GM03348 (cell line): ENCODE results near the gene BCAS4.

ENCODE experiments used
- DNase-seq: peaks from one replicate; pipeline ENCODE4 v3.0.0; 2012; ENCODE audit warnings: low spot score

The BCAS4 gene

GRCh38 chr20:50855498-50856474, 60.9 kb downstream of the BCAS4 start:
- DNase-seq: no peak

DNA sequence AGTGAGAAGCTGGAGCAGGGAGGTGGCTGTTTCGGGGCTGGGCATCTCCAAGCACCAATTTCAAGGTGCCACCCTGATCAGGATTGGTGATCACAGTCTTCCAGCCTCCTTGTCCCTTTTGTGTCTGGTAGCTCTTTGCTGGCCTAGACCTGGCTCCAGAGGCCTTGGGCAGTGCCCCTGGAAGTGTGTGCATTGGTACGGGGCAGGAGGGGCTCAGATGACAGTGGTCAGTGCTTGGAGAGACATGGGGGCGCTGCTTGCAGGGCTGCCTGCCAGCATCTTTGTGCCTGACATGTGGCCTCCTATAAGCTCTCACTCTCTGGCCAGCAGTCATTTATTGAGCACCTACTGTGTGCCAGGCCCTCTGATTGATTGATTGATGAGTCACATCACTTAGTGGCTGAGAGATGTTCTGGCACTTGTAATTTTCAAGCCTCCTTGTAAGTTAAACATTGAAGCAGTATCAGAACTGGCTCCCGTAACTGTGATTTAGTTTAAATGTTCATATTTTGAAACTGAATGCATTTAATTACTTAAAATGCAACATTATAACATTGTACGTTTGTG, 61.7 kb downstream of the BCAS4 start:
- DNase-seq: no peak

- no peak for DNase-seq
Observed at GRCh38 chr20:50857348-50857747, 62.5 kb downstream of the BCAS4 start.

DNA sequence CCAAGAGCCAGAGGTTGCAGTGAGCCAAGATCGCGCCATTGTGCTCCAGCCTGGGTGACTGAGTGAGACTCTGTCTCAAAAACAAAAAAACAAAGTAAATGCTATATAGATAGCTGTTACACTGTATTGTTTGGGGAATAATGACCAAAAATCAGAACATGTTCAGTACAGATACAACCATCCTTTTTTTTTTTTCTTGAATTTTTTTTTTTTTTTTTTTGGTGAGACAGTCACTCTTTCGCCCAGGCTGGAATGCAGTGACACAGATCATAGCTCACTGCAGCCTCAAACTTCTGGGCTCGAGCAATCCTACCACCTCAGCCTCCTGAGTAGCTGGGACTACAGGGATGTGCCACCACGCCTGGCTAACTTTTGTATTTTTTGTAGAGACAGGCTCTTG, 63.7 kb downstream of the BCAS4 start:
- no peak for DNase-seq

DNA sequence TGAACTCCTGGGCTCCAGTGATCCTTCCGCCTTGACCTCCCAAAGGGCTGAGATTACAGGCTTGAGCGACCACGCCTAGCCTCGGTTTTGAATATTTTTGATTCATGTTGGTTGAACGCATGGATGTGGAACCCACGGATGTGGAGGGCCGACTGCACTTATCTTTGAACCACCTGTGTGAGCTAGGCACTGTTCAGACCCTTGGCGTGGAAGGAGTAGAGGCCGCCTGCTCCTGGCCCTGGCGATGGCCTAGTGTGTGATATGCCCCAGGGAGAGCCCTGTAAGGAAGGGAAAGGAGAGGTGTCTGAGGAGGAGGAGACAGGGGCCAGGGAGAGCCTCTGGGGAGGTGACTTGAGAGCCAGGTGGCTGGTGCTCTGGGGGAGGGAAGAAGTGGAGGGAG, 64.3 kb downstream of the BCAS4 start:
- no peak for DNase-seq

DNA sequence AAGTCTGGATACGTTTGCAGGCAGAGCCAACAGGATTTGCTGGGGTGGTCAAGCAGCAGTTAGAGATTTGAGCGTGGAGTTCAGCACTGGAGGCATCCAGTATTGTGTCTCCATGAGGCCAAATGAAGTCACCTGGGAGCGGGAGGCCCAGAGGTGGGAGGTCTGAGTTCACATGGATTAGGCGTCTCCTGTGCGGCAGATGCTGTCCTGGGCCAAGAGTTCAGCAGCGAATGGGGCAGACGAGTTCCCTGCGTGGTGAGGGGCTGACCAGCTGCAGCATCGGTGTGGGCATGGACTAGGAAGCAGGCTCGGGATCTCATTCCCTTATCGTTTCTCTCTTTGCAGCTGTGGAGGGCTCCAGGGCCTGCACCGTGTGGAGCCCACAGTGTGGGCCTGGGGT, 66.2 kb downstream of the BCAS4 start:
- DNase-seq: no peak

GRCh38 chr20:50862546-50862945, 67.7 kb downstream of the BCAS4 start:
- no peak for DNase-seq

DNA sequence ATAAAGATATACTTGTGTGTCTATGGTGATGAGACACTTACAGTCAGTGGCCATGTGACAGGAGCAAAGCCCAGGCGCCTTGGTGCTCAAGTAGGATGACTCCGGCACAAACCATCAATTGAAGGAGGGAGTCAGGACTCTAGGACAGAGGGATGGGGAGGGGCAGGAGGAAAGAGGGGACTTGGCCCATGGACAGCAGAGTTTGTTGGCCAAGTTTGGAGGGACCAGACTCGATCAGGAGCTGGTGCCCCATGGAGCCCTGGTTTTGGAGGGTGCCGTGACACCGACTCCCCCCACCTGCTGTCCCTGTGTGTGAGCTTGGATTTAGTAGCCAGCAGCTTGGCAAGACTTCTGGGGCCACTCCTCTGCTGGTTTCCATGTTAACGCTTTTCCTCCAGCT, 70.3 kb downstream of the BCAS4 start:
- DNase-seq: no peak

DNA sequence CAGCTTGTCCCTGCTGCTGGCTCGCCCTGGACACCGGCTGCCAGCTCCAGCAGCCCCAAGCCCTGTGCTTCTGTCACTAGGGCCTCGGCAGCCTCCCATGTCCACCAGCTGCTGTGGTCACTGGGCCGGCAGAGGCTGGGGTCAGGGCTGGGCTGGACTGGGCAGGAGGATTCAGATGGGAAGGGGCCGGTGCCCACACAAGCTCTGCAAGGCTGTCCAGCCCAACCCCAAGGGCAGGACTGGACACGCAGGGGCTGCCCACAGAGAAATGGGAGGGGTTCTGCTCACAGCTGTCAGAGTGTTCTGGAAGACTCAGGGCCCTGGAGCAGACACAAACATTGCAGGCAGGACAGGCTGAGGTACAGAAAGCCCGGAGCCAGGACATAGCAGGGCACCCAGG, 70.7 kb downstream of the BCAS4 start:
- no peak for DNase-seq

DNA sequence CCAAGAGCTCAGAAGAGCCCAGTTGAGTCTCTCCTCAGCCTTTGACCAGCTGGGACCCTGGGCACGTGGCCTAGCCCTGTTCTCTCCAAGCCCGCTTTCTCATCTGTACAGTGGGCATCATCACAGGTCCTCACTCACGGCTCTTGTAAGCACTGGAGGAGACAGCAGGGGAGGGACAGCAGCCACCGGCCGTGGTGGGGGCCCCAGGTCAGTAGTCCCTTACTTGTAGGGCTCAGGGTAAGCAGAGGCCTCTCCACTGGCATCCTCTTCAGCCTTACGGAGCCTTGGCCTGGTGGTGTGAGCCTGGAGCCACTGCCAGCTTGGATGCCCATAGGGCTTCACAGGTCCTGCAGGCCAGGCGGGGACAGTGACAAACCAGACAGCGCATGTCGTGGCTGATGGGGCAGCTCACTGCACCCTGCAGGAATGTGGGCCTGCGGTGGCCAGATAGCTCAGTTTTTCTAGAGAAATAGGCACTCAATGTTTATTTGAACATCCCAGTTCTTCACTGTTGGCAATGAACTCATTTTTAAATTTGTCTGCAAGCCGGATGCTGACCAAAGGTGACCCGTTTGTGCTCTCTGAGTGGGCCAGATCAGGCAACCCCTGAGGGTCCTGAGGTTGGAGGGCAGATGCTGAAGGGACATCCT, 71.3 kb downstream of the BCAS4 start:
- DNase-seq: no peak

GRCh38 chr20:50866831-50867230, 72.0 kb downstream of the BCAS4 start:
- no peak for DNase-seq

DNA sequence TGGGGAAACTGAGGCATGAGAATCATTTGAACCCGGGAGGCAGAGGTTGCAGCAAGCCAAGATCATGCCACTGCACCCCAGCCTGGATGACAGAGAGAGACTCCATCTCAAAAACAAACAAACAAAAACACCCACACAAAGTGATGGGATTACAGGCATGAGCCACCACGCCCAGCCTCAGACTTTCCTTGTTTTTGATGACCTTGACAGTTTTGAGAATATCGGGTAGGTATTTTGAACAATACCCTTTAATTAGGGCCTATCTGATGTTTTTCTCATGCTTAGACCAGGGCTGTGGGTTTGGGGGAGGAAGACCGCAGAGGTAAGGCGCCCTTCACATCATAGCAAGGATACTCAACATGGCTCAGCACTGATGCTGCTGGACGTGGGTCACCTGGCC, 72.9 kb downstream of the BCAS4 start:
- DNase-seq: no peak

- DNase-seq: no peak
Observed at GRCh38 chr20:50868509-50869495, 73.9 kb downstream of the BCAS4 start.

GRCh38 chr20:50870561-50871161, 75.8 kb downstream of the BCAS4 start:
- no peak for DNase-seq

DNA sequence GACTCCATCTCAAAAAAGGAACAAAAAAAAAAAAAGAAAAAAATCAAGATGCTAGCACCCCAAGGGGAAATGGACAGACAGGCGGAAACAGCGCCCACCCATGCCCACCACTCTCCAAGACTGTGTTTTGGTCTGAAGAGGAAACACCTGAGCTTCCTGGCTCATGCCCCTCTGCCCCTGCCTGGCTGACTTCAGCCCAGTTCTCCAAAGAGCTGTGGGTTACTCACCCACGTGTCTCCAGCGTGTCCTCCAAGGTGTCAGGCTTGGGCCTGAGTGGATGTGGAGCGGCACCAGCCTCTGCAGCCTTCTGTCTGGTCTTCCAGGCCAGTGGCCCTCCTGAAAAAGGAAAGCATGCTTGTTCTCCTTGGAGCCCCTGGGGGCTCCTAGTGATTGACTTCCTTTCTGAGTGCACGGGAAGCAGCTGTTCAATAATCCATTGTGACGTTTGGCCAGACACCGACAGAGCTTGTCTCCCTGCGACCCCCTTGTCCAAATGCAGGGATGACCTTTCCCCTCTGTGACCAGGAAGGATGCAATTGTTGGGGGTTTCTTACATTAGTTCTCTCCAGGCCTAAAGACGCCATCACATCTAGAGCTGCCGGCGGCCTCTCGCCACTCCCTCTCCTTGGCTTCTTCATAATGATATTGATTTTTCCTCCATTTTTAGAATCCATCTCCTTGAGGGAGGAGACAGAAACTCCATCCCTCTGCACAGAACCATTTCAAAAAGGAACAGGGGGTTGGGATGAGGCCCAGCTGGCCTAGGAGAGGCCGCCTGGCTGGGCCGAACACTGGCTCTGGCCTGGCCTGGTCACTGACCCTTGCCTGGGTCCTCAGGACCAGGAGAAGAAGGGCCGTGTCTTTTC, 77.9 kb downstream of the BCAS4 start:
- no peak for DNase-seq

- DNase-seq: no peak
Observed at GRCh38 chr20:50873585-50873984, 78.7 kb downstream of the BCAS4 start.

DNA sequence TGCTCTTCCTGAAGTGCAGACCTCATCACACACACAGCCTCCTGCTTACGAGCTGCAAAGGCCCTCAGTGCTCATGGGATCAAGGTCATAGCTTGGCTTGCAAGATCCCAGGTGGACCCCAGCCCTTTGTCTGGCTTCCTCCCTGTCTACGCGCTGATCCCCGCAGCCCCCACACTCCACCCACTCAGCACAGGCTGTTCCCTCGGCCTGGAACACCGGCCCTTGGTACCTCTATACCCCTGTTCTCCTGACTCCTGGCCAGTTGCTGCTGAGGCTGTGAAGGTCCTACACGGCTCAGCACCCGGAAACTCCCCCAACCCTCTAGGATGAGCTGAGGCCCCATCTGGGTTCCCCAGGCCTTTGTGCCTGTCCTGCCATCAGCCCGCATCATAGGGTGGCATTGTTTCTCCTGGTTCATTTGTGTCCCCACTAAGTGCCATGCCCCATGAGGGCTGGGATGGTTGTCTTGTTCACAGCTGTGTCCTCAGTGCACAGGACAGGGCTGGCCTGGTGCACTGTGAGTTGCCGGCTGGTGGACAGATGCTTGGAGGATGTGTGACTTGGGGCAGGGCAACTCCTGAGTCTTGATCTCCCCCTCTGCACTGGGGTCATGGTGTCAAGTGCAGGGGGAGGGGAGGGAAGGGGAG, 79.4 kb downstream of the BCAS4 start:
- no peak for DNase-seq

GRCh38 chr20:50874758-50875665, 80.2 kb downstream of the BCAS4 start:
- DNase-seq: no peak
